ENCODE data around the gene CTXN1. TPM values are rescaled to one million over a fixed set of nuclear protein-coding genes. Genes with fewer than 3 reads are reported as not detected.

The CTXN1 gene
- total RNA-seq, 2 experiments from 2014 or later = 1.0 TPM; not detected in 1

DNA sequence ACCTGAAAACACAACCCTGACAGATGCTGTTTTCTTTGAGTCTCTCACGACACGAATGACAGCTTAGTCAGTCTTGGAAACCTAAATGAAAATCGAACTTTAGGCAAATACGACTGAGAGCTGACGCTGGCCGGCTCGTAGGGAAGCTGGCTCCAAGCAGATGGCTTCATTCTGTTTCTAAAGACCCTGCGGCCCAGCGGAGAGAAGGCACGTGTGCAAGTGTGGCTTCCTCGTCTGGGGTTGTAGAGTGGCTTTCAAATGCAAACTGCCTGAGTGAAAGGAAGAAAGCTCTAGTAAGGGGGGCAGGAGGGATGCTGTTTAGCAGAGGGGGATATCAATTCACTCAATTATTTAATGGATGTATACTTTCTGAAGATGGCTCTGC, 43.6 kb upstream of the CTXN1 start:
- H3K4me3 ChIP-seq (ENCODE audit: low read depth, low read length, poor library complexity, severe bottlenecking) = no peak overlapping the region
- POLR2A ChIA-PET = no interaction called here
- CTCF ChIA-PET (ENCODE audit: unreplicated experiment) = no interaction called here

DNA sequence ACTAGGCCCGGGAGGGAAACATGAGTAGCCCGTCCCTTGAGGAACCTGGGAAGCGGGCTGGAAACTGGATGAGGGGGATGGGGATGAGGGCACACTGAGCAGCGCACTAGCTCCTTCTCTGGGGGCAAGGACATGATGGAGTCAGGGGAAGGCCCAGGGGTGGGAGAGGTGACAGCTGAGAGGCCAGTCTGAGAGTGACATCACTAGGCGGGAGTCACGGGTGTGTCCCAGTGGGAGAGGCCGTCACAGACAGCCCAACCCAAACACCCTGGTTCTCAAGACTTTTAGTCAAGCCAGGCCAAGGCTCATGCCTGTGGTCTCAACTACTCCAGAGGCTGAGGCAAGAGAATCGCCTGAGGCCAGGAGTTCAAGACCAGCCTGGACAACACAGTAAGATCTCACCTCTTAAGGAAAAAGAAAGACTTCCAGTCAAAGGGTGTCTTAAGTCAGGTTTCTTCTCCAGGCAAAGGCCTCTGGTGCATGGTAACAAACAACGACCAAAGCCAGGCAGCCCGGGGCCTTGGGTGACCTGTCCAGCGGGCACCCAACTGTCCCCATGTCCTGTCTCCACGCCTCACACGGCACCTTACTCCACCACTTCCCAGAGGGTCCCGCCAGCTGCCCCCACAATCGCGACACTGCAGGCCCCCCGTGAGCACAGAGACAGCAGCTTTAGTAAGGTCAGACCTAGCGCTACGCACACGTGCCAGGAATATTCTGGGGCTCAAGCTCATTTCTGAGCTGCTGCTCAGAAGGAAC, 43.0 kb upstream of the CTXN1 start:
- no peaks in the 10 kb centered on the region for H3K79me2 ChIP-seq (ENCODE audit: insufficient read depth, low read depth, low read length)
- no peaks in the 10 kb centered on the region for H4K20me1 ChIP-seq (ENCODE audit: insufficient read depth, low read length)
- H2AFZ ChIP-seq (ENCODE audit: low read length) = no peak overlapping the region
- ChIA-PET POLR2A (no interaction called here), CTCF (ENCODE audit: unreplicated experiment) (no interaction called here)
- peaks cover 85% of the 10 kb centered on the region for H3K36me3 ChIP-seq (ENCODE audit: insufficient read depth, low read length)
- intact Hi-C loops (cut with micrococcal nuclease; ENCODE audit: unreplicated experiment) = no loop called here
- H3K9me3 ChIP-seq (ENCODE audit: low read length) = no peaks in the 10 kb centered on the region
- H3K4me2 ChIP-seq (ENCODE audit: low read length) = no peak overlapping the region
- no peak overlapping the region for H3K4me3 ChIP-seq (ENCODE audit: low read depth, low read length, poor library complexity, severe bottlenecking)
- no TSS peak for BruUV-seq (replicated peaks)
- TF ChIP-seq, protein P1, sequence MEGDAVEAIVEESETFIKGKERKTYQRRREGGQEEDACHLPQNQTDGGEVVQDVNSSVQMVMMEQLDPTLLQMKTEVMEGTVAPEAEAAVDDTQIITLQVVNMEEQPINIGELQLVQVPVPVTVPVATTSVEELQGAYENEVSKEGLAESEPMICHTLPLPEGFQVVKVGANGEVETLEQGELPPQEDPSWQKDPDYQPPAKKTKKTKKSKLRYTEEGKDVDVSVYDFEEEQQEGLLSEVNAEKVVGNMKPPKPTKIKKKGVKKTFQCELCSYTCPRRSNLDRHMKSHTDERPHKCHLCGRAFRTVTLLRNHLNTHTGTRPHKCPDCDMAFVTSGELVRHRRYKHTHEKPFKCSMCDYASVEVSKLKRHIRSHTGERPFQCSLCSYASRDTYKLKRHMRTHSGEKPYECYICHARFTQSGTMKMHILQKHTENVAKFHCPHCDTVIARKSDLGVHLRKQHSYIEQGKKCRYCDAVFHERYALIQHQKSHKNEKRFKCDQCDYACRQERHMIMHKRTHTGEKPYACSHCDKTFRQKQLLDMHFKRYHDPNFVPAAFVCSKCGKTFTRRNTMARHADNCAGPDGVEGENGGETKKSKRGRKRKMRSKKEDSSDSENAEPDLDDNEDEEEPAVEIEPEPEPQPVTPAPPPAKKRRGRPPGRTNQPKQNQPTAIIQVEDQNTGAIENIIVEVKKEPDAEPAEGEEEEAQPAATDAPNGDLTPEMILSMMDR (conservative IDR thresholded peaks at IDR 0.05; ENCODE audit: low read length) = no peak
- TF ChIP-seq EZH2phosphoT487 (IDR thresholded peaks at IDR 0.05; ENCODE audit: borderline replicate concordance, low read depth, low read length) = no peak
- no peak for DNase-seq (ENCODE audit: low spot score)
- H3K4me1 ChIP-seq (ENCODE audit: insufficient read depth, low read length, poor library complexity, severe bottlenecking) = no peaks in the 10 kb centered on the region
- H3K27ac ChIP-seq (ENCODE audit: low read depth, low read length, poor library complexity, severe bottlenecking) = no peak overlapping the region
- H3K9me2 ChIP-seq (ENCODE audit: insufficient read depth, low read length) = no peaks in the 10 kb centered on the region

More for the DNA sequence above, 43.6 kb upstream of the CTXN1 start:
- intact Hi-C loops (cut with micrococcal nuclease; ENCODE audit: unreplicated experiment) = no loop called here
- Histone ChIP-seq H3K4me1 (ENCODE audit: insufficient read depth, low read length, poor library complexity, severe bottlenecking) (no peaks in the 10 kb centered on the region), H3K9me2 (ENCODE audit: insufficient read depth, low read length) (no peaks in the 10 kb centered on the region), H2AFZ (ENCODE audit: low read length) (no peak overlapping the region), H3K27ac (ENCODE audit: low read depth, low read length, poor library complexity, severe bottlenecking) (no peak overlapping the region), H3K4me2 (ENCODE audit: low read length) (no peak overlapping the region), H3K36me3 (ENCODE audit: insufficient read depth, low read length) (peaks cover 85% of the 10 kb centered on the region), H3K79me2 (ENCODE audit: insufficient read depth, low read depth, low read length) (no peaks in the 10 kb centered on the region), H3K9me3 (ENCODE audit: low read length) (no peaks in the 10 kb centered on the region), H4K20me1 (ENCODE audit: insufficient read depth, low read length) (no peaks in the 10 kb centered on the region)
- DNase-seq (ENCODE audit: low spot score) = no peak
- BruUV-seq (replicated peaks) = TSS peak; percentile 33
- no peak for TF ChIP-seq EZH2phosphoT487 (IDR thresholded peaks at IDR 0.05; ENCODE audit: borderline replicate concordance, low read depth, low read length)
- TF ChIP-seq, protein P1 (conservative IDR thresholded peaks at IDR 0.05; ENCODE audit: low read length) = no peak

DNA sequence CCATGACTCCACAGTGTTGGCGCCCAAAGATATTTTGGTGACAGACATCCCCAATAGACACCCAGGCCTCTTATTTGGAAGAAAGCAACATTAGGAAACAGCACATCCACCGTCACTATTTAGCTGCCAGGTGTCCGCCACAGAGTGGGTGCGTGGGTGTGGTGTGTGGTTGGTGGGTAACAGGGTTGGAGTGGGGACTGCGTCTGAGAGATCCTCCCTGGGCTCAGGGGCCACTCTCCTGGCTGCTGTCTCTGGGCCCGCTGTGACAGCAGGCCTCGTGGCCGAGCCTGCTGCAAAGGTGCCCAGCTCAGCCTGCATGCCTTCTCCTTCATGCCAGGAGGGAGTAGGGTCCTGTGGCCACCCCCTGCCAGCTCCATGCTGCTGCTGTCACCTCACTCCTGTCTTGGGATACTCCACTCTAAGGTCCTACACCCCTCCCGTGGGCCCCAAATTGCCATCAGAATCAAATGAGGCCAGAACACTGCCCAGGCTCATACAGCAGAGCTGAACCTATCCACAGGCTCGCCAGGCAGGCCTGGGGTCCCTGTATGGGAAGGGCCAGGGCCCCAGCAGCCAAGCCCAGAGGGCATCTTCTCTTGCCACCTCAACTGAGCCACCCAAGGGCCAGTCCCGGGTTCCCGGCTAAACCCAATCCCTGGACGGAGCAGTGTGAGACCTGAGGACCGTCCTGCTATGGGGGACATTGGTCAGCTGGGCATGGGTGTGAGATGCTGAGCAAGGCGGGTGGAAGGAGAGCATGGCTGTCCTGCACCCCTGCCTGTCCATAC, 42.3 kb upstream of the CTXN1 start:
- Histone ChIP-seq H2AFZ (ENCODE audit: low read length) (no peak overlapping the region), H3K9me2 (ENCODE audit: insufficient read depth, low read length) (no peaks in the 10 kb centered on the region), H3K4me3 (ENCODE audit: low read depth, low read length, poor library complexity, severe bottlenecking) (no peak overlapping the region), H3K79me2 (ENCODE audit: insufficient read depth, low read depth, low read length) (no peaks in the 10 kb centered on the region), H3K27ac (ENCODE audit: low read depth, low read length, poor library complexity, severe bottlenecking) (no peak overlapping the region), H3K9me3 (ENCODE audit: low read length) (no peaks in the 10 kb centered on the region), H3K36me3 (ENCODE audit: insufficient read depth, low read length) (peaks cover 85% of the 10 kb centered on the region), H4K20me1 (ENCODE audit: insufficient read depth, low read length) (no peaks in the 10 kb centered on the region), H3K4me2 (ENCODE audit: low read length) (no peak overlapping the region), H3K4me1 (ENCODE audit: insufficient read depth, low read length, poor library complexity, severe bottlenecking) (no peaks in the 10 kb centered on the region)
- ChIA-PET CTCF (ENCODE audit: unreplicated experiment) (no interaction called here), POLR2A (no interaction called here)
- intact Hi-C loops (cut with micrococcal nuclease; ENCODE audit: unreplicated experiment) = no loop called here
- no TSS peak for BruUV-seq (replicated peaks)
- TF ChIP-seq, protein P1 (conservative IDR thresholded peaks at IDR 0.05; ENCODE audit: low read length) = no peak
- TF ChIP-seq EZH2phosphoT487 (IDR thresholded peaks at IDR 0.05; ENCODE audit: borderline replicate concordance, low read depth, low read length) = no peak
- no peak for DNase-seq (ENCODE audit: low spot score)

Measured in OCI-LY7 (cell line).